Kidney (tissue), 14 donors: ENCODE measurements around the gene ATP6V0E1. TPM values are rescaled to one million over a fixed set of nuclear protein-coding genes. Genes with fewer than 3 reads are reported as not detected.

Experiments
- DNase-seq, 5 donors: peaks; one replicate each; pipeline ENCODE4 v3.0.0-alpha.2; 2013 to 2020
- FAIRE-seq: peaks from 2 replicates; lab custom pipeline; 2012; peaks lifted over from hg19 to GRCh38; lab: Jason Lieb, UNC
- H3K27ac ChIP-seq, 2 donors: one replicate each; pipeline ENCODE4 v1.7.0; 2013; ENCODE audit warnings: low read depth in 2 of 2, low read length in 2 of 2, inconsistent platforms in 1 of 2
- H3K27me3 ChIP-seq: one replicate; pipeline ENCODE4 v1.7.1; 2013; ENCODE audit warnings: low read length, inconsistent platforms; ENCODE audit not compliant: control insufficient read depth, insufficient read depth
- H3K36me3 ChIP-seq, 3 donors: one replicate each; pipeline versions ENCODE4 v1.7.0 to v1.7.1; 2013; ENCODE audit warnings: low read length in 3 of 3, control low read depth in 1 of 3, inconsistent platforms in 1 of 3; ENCODE audit not compliant: insufficient read depth in 3 of 3, control insufficient read depth in 2 of 3
- H3K4me1 ChIP-seq, 3 donors: one replicate each; pipeline versions ENCODE4 v1.7.0 to v1.7.1; 2013; ENCODE audit warnings: low read length in 3 of 3, inconsistent platforms in 1 of 3, low read depth in 1 of 3; ENCODE audit not compliant: control insufficient read depth in 2 of 3, insufficient read depth in 2 of 3
- H3K4me3 ChIP-seq, 3 donors: one replicate each; pipeline versions ENCODE4 v1.7.0 to v1.8.1; 2013; ENCODE audit warnings: low read length in 3 of 3, control low read depth in 1 of 3, inconsistent platforms in 1 of 3
- H3K9ac ChIP-seq, 3 donors: one replicate each; pipeline versions ENCODE4 v1.7.0 to v1.7.1; 2013; ENCODE audit warnings: low read length in 3 of 3, control low read depth in 1 of 3, inconsistent platforms in 1 of 3
- H3K9me3 ChIP-seq, 3 donors: one replicate each; pipeline versions ENCODE4 v1.7.0 to v1.7.1; 2013; ENCODE audit warnings: low read length in 3 of 3, control low read depth in 1 of 3, inconsistent platforms in 1 of 3; ENCODE audit not compliant: control insufficient read depth in 2 of 3, insufficient read depth in 1 of 3
- CTCF ChIP-seq: IDR thresholded peaks from 3 replicates; pipeline ENCODE4 v1.5.1; 2012; ENCODE audit warnings: mild to moderate bottlenecking, moderate library complexity, borderline replicate concordance; ENCODE audit not compliant: insufficient read depth; ENCODE audit errors: extremely low read depth
- intact Hi-C: fragments of 100-400 bp; cut with DNase I; formaldehyde crosslinking; loops from one replicate; pipeline ENCODE4 v1.11.1; 2022
- polyA plus RNA-seq: library from polyadenylated mRNA; stranded (reverse); fragments of 350-450 nt; fragmentation: Illumina TruSeq; extraction: RNeasy Lipid Tissue Mini Kit (QIAGEN cat#74804); gene quantifications from one replicate; pipeline ENCODE4 v1.2.3, GENCODE V29; 2014; ENCODE audit warnings: low read depth, low replicate concordance; ENCODE audit not compliant: insufficient read depth
- total RNA-seq: library from RNA; stranded (reverse); fragmentation: NEBNext Ultra II Directional; extraction: Animal tissue kit (Norgen Biotek cat#: 25700); gene quantifications from one replicate; pipeline ENCODE4 v1.2.1, GENCODE V29; 2021
- donor health status: control.
- donor health status: control.
- donor health status: control.
- donor health status: control.
- donor health status: control.
- donor health status: DM: yes; HTN: yes; CAD: no.
- donor health status: Normal renal cell carcinoma (clear cell type).

Gene ATP6V0E1
- total and polyA plus RNA-seq, 2 donors from 2014 or later: 352 to 804 TPM

GRCh38 chr5:172951371-172952033 lies 32.1 kb upstream of the ATP6V0E1 start:
- no peak for TF ChIP-seq CTCF
- Histone ChIP-seq H3K9me3 (no peaks in the 10 kb centered on the region), H3K4me1 (no peaks in the 10 kb centered on the region), H3K27me3 (no peaks in the 10 kb centered on the region), H3K4me3 (no peak overlapping the region), H3K27ac (no peak overlapping the region), H3K9ac (no peak overlapping the region), H3K36me3 (peaks cover 0 to 9% (median 3%) of the 10 kb centered on the region in 3 donors)
- DNase-seq (no peak), FAIRE-seq (no peak)
- intact Hi-C loops: no loop called here

DNA sequence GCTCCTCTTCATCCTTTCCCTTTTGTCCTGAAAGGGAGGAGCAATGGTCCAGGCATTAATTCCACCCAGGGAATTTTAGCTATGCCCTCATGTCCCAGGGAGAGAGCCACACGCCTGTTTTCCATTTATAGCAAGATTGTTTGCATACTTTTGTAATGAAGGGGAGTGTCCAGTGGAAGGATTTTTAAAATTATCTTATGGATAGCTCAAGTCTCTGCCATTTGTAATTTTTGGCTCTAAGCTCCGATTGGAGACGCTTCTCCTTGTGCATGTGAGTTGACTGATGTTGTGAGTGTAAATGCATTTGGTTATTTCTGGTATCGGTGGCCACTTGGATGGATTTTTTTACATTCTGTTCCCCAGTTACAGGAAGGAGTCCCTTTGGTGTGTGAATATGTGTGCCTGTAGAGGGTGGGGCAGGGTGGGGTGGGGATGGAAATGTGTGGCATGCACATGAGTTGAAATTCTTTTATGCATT lies 31.5 kb upstream of the ATP6V0E1 start:
- Histone ChIP-seq H3K27me3 (no peaks in the 10 kb centered on the region), H3K27ac (no peak overlapping the region), H3K9ac (no peak overlapping the region), H3K36me3 (peaks cover 0 to 9% (median 3%) of the 10 kb centered on the region in 3 donors), H3K4me3 (no peak overlapping the region), H3K4me1 (no peaks in the 10 kb centered on the region), H3K9me3 (no peaks in the 10 kb centered on the region)
- DNase-seq (no peak), FAIRE-seq (no peak)
- TF ChIP-seq CTCF: no peak
- intact Hi-C loops: no loop called here

DNA sequence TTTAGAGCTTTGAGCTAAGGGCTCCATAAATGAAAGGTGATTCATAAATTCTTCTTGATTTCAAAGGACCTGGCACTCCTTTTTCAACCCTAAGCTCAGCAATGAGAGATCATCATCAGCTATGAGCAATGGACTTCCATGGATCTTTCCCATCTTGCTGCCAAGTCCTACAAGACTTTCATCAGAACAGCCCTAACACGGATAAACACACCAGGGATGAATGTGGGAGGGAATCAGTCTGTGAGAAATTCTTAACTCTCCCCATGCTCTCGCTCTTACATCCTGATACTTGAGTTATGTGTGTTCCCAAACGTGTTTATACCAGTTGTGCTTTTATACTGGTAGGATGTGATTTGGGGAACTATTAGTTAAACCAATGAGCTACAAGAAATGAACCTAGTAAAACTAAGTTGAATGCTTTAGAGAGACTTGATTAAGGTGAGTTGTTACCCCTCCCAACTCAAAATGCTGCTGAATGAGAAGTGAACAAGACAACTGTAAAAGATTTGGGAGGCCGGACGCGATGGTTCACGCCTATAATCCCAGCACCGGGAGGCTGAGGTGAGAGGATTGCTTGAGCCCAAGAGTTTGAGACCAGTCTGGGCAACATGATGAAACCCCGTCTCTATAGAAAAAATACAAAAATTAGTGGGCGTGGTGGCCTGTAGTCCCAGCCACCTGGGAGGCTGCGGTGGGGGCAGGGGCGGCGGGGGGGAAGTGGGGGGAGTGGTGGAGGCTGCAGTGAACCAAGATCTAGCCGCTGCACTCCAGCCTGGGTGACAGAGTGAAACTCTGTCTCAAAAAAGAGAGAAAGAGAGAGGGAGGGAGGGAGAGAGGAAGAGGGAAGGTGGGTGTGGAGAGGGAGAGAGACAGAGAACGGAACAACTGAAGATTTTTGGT lies 29.5 kb upstream of the ATP6V0E1 start:
- no peak overlapping the region for H3K27ac ChIP-seq
- DNase-seq: no peak
- no peak for FAIRE-seq
- no peaks in the 10 kb centered on the region for H3K4me1 ChIP-seq
- H3K9me3 ChIP-seq: no peaks in the 10 kb centered on the region
- no peak overlapping the region for H3K4me3 ChIP-seq
- H3K27me3 ChIP-seq: no peaks in the 10 kb centered on the region
- no peak overlapping the region for H3K9ac ChIP-seq
- intact Hi-C loops: no loop called here
- peaks cover 0 to 9% (median 3%) of the 10 kb centered on the region in 3 donors for H3K36me3 ChIP-seq
- no peak for TF ChIP-seq CTCF
